HL-60/S4 treated with phorbol 12-myristate 13-acetate at 8.2 ng/mL for 4 days and 3 days (cell line): Measurements from ENCODE around the gene SRGAP1.
"Not testable (repeated sequence)": the region's sequence is repeated elsewhere in the genome, so short reads cannot be mapped to it uniquely, and the experiment has no call there.

Experiments used
- in situ Hi-C: fragments of 300-500 bp; cut with MboI; formaldehyde crosslinking; loops from 2 replicates; pipeline ENCODE4 v1.15.0; 2022; ENCODE audit warnings: low sequenced_read_pairs

The SRGAP1 gene

GRCh38 chr12:64076565-64076964 is 232.1 kb downstream of the SRGAP1 start:
- in situ Hi-C loops, result not testable (repeated sequence)

- in situ Hi-C loops, result no loop called here
Measured at GRCh38 chr12:64077922-64078321, 233.4 kb downstream of the SRGAP1 start.

- in situ Hi-C loops, result no loop called here
Measured at GRCh38 chr12:64080319-64081007, 236.0 kb downstream of the SRGAP1 start.

- in situ Hi-C loops, result no loop called here
Measured at GRCh38 chr12:64081008-64081404, 236.5 kb downstream of the SRGAP1 start.

GRCh38 chr12:64082116-64082515 is 237.6 kb downstream of the SRGAP1 start:
- in situ Hi-C loops, result no loop called here

- in situ Hi-C loops, result no loop called here
Measured at GRCh38 chr12:64082866-64083268, 238.4 kb downstream of the SRGAP1 start.

- in situ Hi-C loops, result no loop called here
Measured at GRCh38 chr12:64083285-64084210, 239.0 kb downstream of the SRGAP1 start.

- in situ Hi-C loops, result no loop called here
Measured at GRCh38 chr12:64085154-64085553, 240.7 kb downstream of the SRGAP1 start.

GRCh38 chr12:64085996-64086395 is 241.5 kb downstream of the SRGAP1 start:
- in situ Hi-C loops, result no loop called here

- in situ Hi-C loops, result no loop called here
Measured at GRCh38 chr12:64086946-64087345, 242.4 kb downstream of the SRGAP1 start.

- in situ Hi-C loops, result no loop called here
Measured at GRCh38 chr12:64087761-64088160, 243.3 kb downstream of the SRGAP1 start.

GRCh38 chr12:64088431-64089349 is 244.2 kb downstream of the SRGAP1 start:
- in situ Hi-C loops, result no loop called here

- in situ Hi-C loops, result no loop called here
Measured at GRCh38 chr12:64090047-64090446, 245.5 kb downstream of the SRGAP1 start.

GRCh38 chr12:64091186-64091585 is 246.7 kb downstream of the SRGAP1 start:
- in situ Hi-C loops, result no loop called here

- in situ Hi-C loops, result no loop called here
Measured at GRCh38 chr12:64092507-64093196, 248.2 kb downstream of the SRGAP1 start.

GRCh38 chr12:64093689-64094088 is 249.2 kb downstream of the SRGAP1 start:
- in situ Hi-C loops, result no loop called here

- in situ Hi-C loops, result no loop called here
Measured at GRCh38 chr12:64097366-64098105, 253.0 kb downstream of the SRGAP1 start.

- in situ Hi-C loops, result no loop called here
Measured at GRCh38 chr12:64098709-64099354, 254.3 kb downstream of the SRGAP1 start.

- in situ Hi-C loops, result no loop called here
Measured at GRCh38 chr12:64099397-64099796, 254.9 kb downstream of the SRGAP1 start.
